Mesenchymal stem cell (in vitro differentiated cells and primary cell): ENCODE measurements around the gene ANGPTL2.

Experiments used
- DNase-seq: peaks from one replicate; pipeline ENCODE4 v3.0.0-alpha.2; 2013
- H2AFZ ChIP-seq: one replicate; pipeline ENCODE4 v1.6.1; 2013; ENCODE audit warnings: low read depth, mild to moderate bottlenecking, control low read depth, inconsistent platforms, low read length, moderate library complexity
- H2AK5ac ChIP-seq: 2 replicates; pipeline ENCODE4 v1.6.1; 2013; ENCODE audit warnings: low read length, moderate library complexity, mild to moderate bottlenecking, inconsistent platforms; ENCODE audit not compliant: severe bottlenecking
- H2BK120ac ChIP-seq: one replicate; pipeline ENCODE4 v1.6.1; 2013; ENCODE audit warnings: low read depth, mild to moderate bottlenecking, inconsistent platforms, low read length, moderate library complexity
- H2BK12ac ChIP-seq, 2 experiments: one replicate each; pipeline ENCODE4 v1.6.1; 2013; ENCODE audit warnings: inconsistent platforms in 2 of 2, low read length in 2 of 2, mild to moderate bottlenecking in 2 of 2, moderate library complexity in 2 of 2, control low read depth in 1 of 2
- H2BK15ac ChIP-seq: one replicate; pipeline ENCODE4 v1.6.1; 2013; ENCODE audit warnings: mild to moderate bottlenecking, low read depth, inconsistent platforms; ENCODE audit not compliant: poor library complexity, severe bottlenecking
- H2BK5ac ChIP-seq: 2 replicates; pipeline ENCODE4 v1.6.1; 2013; ENCODE audit warnings: low read depth, mild to moderate bottlenecking, low read length, control low read depth, inconsistent platforms; ENCODE audit not compliant: poor library complexity, severe bottlenecking
- H3K14ac ChIP-seq, 2 experiments: one replicate each; pipeline ENCODE4 v1.6.1; 2013; ENCODE audit warnings: inconsistent platforms in 2 of 2, low read length in 2 of 2, control low read depth in 1 of 2, mild to moderate bottlenecking in 1 of 2, moderate library complexity in 1 of 2
- H3K18ac ChIP-seq, 2 experiments: one replicate each; pipeline ENCODE4 v1.6.1; 2013; ENCODE audit warnings: inconsistent platforms in 2 of 2, low read length in 2 of 2, control low read depth in 1 of 2, low read depth in 1 of 2, mild to moderate bottlenecking in 1 of 2
- H3K23ac ChIP-seq, 2 experiments: one replicate each; pipeline ENCODE4 v1.6.1; 2013; ENCODE audit warnings: inconsistent platforms in 2 of 2, low read length in 2 of 2, mild to moderate bottlenecking in 2 of 2, moderate library complexity in 2 of 2, control low read depth in 1 of 2
- H3K27ac ChIP-seq: 2 replicates; pipeline ENCODE4 v1.5.1; 2013; ENCODE audit warnings: mild to moderate bottlenecking, moderate library complexity, low read length, control low read depth, inconsistent platforms; ENCODE audit not compliant: poor library complexity, severe bottlenecking
- H3K27me3 ChIP-seq, 2 experiments: 2 replicates each; pipeline versions ENCODE4 v1.6.1 to v1.7.0; 2013; ENCODE audit warnings: low read length in 2 of 2, mild to moderate bottlenecking in 2 of 2, moderate library complexity in 2 of 2, control low read depth in 1 of 2, inconsistent platforms in 1 of 2; ENCODE audit not compliant: control insufficient read depth in 1 of 2, insufficient read depth in 1 of 2
- H3K36me3 ChIP-seq, 2 experiments: 2 replicates each; pipeline versions ENCODE4 v1.6.1 to v1.7.0; 2013; ENCODE audit warnings: low read length in 2 of 2, control low read depth in 1 of 2, inconsistent platforms in 1 of 2, low read depth in 1 of 2, mild to moderate bottlenecking in 1 of 2; ENCODE audit not compliant: insufficient read depth in 2 of 2, control insufficient read depth in 1 of 2
- H3K4ac ChIP-seq, 2 experiments: one replicate each; pipeline ENCODE4 v1.6.1; 2013; ENCODE audit warnings: inconsistent platforms in 2 of 2, low read length in 2 of 2, mild to moderate bottlenecking in 2 of 2, moderate library complexity in 2 of 2, control low read depth in 1 of 2, low read depth in 1 of 2
- H3K4me1 ChIP-seq: 2 replicates; pipeline ENCODE4 v1.6.1; 2013; ENCODE audit warnings: low read depth, low read length, control low read depth; ENCODE audit not compliant: control insufficient read depth, insufficient read depth
- H3K4me2 ChIP-seq: 2 replicates; pipeline ENCODE4 v1.6.1; 2013; ENCODE audit warnings: low read length, mild to moderate bottlenecking, inconsistent platforms; ENCODE audit not compliant: poor library complexity, severe bottlenecking
- H3K4me3 ChIP-seq, 2 experiments: 2 replicates each; pipeline versions ENCODE4 v1.5.1 to v1.7.0; 2013; ENCODE audit warnings: low read length in 2 of 2, mild to moderate bottlenecking in 2 of 2, control low read depth in 1 of 2, low read depth in 1 of 2; ENCODE audit not compliant: insufficient read depth in 1 of 2
- H3K79me1 ChIP-seq: replicated peaks from 2 replicates; pipeline ENCODE4 v1.6.1; 2013; ENCODE audit warnings: mild to moderate bottlenecking, control low read depth, low read length, inconsistent platforms; ENCODE audit not compliant: poor library complexity, severe bottlenecking
- H3K9ac ChIP-seq: 2 replicates; pipeline ENCODE4 v1.7.0; 2013; ENCODE audit warnings: mild to moderate bottlenecking, low read length, moderate library complexity
- H3K9me3 ChIP-seq: 2 replicates; pipeline ENCODE4 v1.7.0; 2013; ENCODE audit warnings: mild to moderate bottlenecking, low read length; ENCODE audit not compliant: control insufficient read depth
- H4K8ac ChIP-seq: one replicate; pipeline ENCODE4 v1.6.1; 2013; ENCODE audit warnings: inconsistent platforms, mild to moderate bottlenecking, low read length, moderate library complexity
- H4K91ac ChIP-seq: one replicate; pipeline ENCODE4 v1.6.1; 2013; ENCODE audit warnings: mild to moderate bottlenecking, low read length, inconsistent platforms
- WGBS: methylation state at CpG from one replicate; pipeline ENCODE4 v1.1.7; 2013; ENCODE audit warnings: mixed read lengths; 5-methylcytosine and 5-hydroxymethylcytosine counted together

The ANGPTL2 gene

GRCh38 chr9:127105805-127106465 is 16.5 kb downstream of the ANGPTL2 start:
- Histone ChIP-seq H3K4me3 (no peak overlapping the region), H3K23ac (no peak overlapping the region), H2BK12ac (no peak overlapping the region), H3K4me2 (no peak overlapping the region), H2BK5ac (no peak overlapping the region), H3K4me1 (peaks cover 2% of the 10 kb centered on the region), H3K27me3 (peaks cover 0 to 11% of the 10 kb centered on the region in 2 experiments), H3K9ac (no peak overlapping the region), H3K18ac (no peak overlapping the region), H2AK5ac (no peak overlapping the region), H3K79me1 (no peaks in the 10 kb centered on the region), H4K8ac (no peak overlapping the region), H3K27ac (no peak overlapping the region), H2BK120ac (no peak overlapping the region), H2AFZ (no peak overlapping the region), H2BK15ac (no peak overlapping the region), H3K14ac (no peak overlapping the region), H3K4ac (no peak overlapping the region), H3K36me3 (peaks cover 4 to 88% of the 10 kb centered on the region in 2 experiments), H4K91ac (no peak overlapping the region), H3K9me3 (no peaks in the 10 kb centered on the region)
- WGBS: 80% methylated on average over 6 of the region's 7 CpGs
- no peak for DNase-seq

- DNase-seq: no peak
- no peak overlapping the region for H2BK12ac ChIP-seq
- no peak overlapping the region for H2AK5ac ChIP-seq
- peaks cover 0 to 9% of the 10 kb centered on the region in 2 experiments for H3K27me3 ChIP-seq
- H3K4me3 ChIP-seq: no peak overlapping the region
- peaks cover 2% of the 10 kb centered on the region for H3K4me1 ChIP-seq
- no peak overlapping the region for H2BK15ac ChIP-seq
- H3K9ac ChIP-seq: no peak overlapping the region
- no peak overlapping the region for H4K8ac ChIP-seq
- H2AFZ ChIP-seq: no peak overlapping the region
- no peak overlapping the region for H3K14ac ChIP-seq
- no peak overlapping the region for H4K91ac ChIP-seq
- peaks cover 4 to 98% of the 10 kb centered on the region in 2 experiments for H3K36me3 ChIP-seq
- H3K27ac ChIP-seq: no peak overlapping the region
- H3K23ac ChIP-seq: no peak overlapping the region
- no peak overlapping the region for H3K4me2 ChIP-seq
- H2BK5ac ChIP-seq: no peak overlapping the region
- no peak overlapping the region for H3K18ac ChIP-seq
- no peaks in the 10 kb centered on the region for H3K9me3 ChIP-seq
- H2BK120ac ChIP-seq: no peak overlapping the region
- H3K79me1 ChIP-seq: no peaks in the 10 kb centered on the region
- H3K4ac ChIP-seq: no peak overlapping the region
- WGBS: 89% methylated on average over 7 of the region's 7 CpGs
These were observed 17.7 kb downstream of the ANGPTL2 start for GRCh38 chr9:127104581-127105311.

- no peaks in the 10 kb centered on the region for H3K79me1 ChIP-seq
- no peak overlapping the region for H3K23ac ChIP-seq
- H3K36me3 ChIP-seq: peaks cover 3 to 100% of the 10 kb centered on the region in 2 experiments
- no peak overlapping the region for H2BK15ac ChIP-seq
- no peak overlapping the region for H2BK120ac ChIP-seq
- H3K18ac ChIP-seq: no peak overlapping the region
- H3K14ac ChIP-seq: no peak overlapping the region
- H2BK12ac ChIP-seq: no peak overlapping the region
- no peak overlapping the region for H3K4me2 ChIP-seq
- no peak overlapping the region for H4K8ac ChIP-seq
- no peak overlapping the region for H2BK5ac ChIP-seq
- H4K91ac ChIP-seq: no peak overlapping the region
- peaks cover 0 to 10% of the 10 kb centered on the region in 2 experiments for H3K27me3 ChIP-seq
- H3K9me3 ChIP-seq: no peaks in the 10 kb centered on the region
- no peak for DNase-seq
- no peak overlapping the region for H2AK5ac ChIP-seq
- no peak overlapping the region for H3K4me3 ChIP-seq
- 90% methylated on average over 2 of the region's 2 CpGs for WGBS
- no peak overlapping the region for H2AFZ ChIP-seq
- H3K4ac ChIP-seq: no peak overlapping the region
- peaks cover 2% of the 10 kb centered on the region for H3K4me1 ChIP-seq
- H3K9ac ChIP-seq: no peak overlapping the region
- H3K27ac ChIP-seq: no peak overlapping the region
These were observed 19.6 kb downstream of the ANGPTL2 start for GRCh38 chr9:127102788-127103187.

- no peak overlapping the region for H3K27ac ChIP-seq
- DNase-seq: no peak
These were observed 20.3 kb downstream of the ANGPTL2 start for GRCh38 chr9:127102176-127102575.

More at GRCh38 chr9:127102176-127102575, 20.3 kb downstream of the ANGPTL2 start:
- Histone ChIP-seq H2BK12ac (no peak overlapping the region), H3K27me3 (peaks cover 0 to 10% of the 10 kb centered on the region in 2 experiments), H2AK5ac (no peak overlapping the region), H3K4me1 (no peaks in the 10 kb centered on the region), H4K8ac (no peak overlapping the region), H3K14ac (no peak overlapping the region), H2BK15ac (no peak overlapping the region), H3K79me1 (no peaks in the 10 kb centered on the region), H2AFZ (no peak overlapping the region), H3K4ac (no peak overlapping the region), H3K23ac (no peak overlapping the region), H3K9me3 (no peaks in the 10 kb centered on the region), H3K36me3 (peaks cover 0 to 100% of the 10 kb centered on the region in 2 experiments), H3K4me2 (no peak overlapping the region), H2BK5ac (no peak overlapping the region), H3K18ac (no peak overlapping the region), H4K91ac (no peak overlapping the region), H3K4me3 (no peak overlapping the region), H2BK120ac (no peak overlapping the region), H3K9ac (no peak overlapping the region)
